ENCODE data around the gene CMYA5. TPM values are rescaled to one million over a fixed set of nuclear protein-coding genes. Genes with fewer than 3 reads are reported as not detected.

The CMYA5 gene
- total and polyA plus RNA-seq, 7 donors = 0.46 to 21.0 (median 5.2) TPM

GRCh38 chr5:79742549-79743136 lies 53.0 kb downstream of the CMYA5 start:
- intact Hi-C loops (cut with DNase I) = no loop called here
- 85 to 89% methylated on average over 3 of the region's 3 CpGs for WGBS, 2 donors
- DNase-seq = no peak
- H3K27me3 ChIP-seq = no peaks in the 10 kb centered on the region
- TF ChIP-seq CTCF (IDR thresholded peaks at IDR 0.05) (no peak), EP300 (IDR thresholded peaks at IDR 0.05) (no peak), POLR2AphosphoS5 (IDR thresholded peaks at IDR 0.05) (no peak), POLR2A (IDR thresholded peaks at IDR 0.05) (no peak)
- peaks cover 0 to 4% (median 0%) of the 10 kb centered on the region in 4 donors for H3K9me3 ChIP-seq
- no peak overlapping the region for H3K27ac ChIP-seq
- H3K36me3 ChIP-seq = peaks cover 0 to 7% (median 0%) of the 10 kb centered on the region in 4 donors
- no peak overlapping the region for H3K4me3 ChIP-seq
- no peaks in the 10 kb centered on the region for H3K4me1 ChIP-seq

GRCh38 chr5:79743846-79744605 lies 54.4 kb downstream of the CMYA5 start:
- Histone ChIP-seq H3K9me3 (peaks cover 0 to under 1% (median 0%) of the 10 kb centered on the region in 4 donors), H3K27me3 (no peaks in the 10 kb centered on the region), H3K4me1 (no peaks in the 10 kb centered on the region), H3K4me3 (no peak overlapping the region), H3K36me3 (peaks cover 0 to 7% (median 0%) of the 10 kb centered on the region in 4 donors), H3K27ac (no peak overlapping the region)
- 91 to 93% methylated on average over 7 of the region's 7 CpGs for WGBS, 2 donors
- no peak for TF ChIP-seq EP300 (IDR thresholded peaks at IDR 0.05)
- TF ChIP-seq POLR2A (IDR thresholded peaks at IDR 0.05) = no peak
- TF ChIP-seq CTCF (IDR thresholded peaks at IDR 0.05) = no peak
- no peak for TF ChIP-seq POLR2AphosphoS5 (IDR thresholded peaks at IDR 0.05)
- intact Hi-C loops (cut with DNase I) = no loop called here
- DNase-seq = no peak

- Histone ChIP-seq H3K36me3 (peaks cover 0 to 7% (median 0%) of the 10 kb centered on the region in 4 donors), H3K9me3 (no peaks in the 10 kb centered on the region), H3K27me3 (no peaks in the 10 kb centered on the region), H3K4me1 (no peaks in the 10 kb centered on the region), H3K4me3 (no peak overlapping the region), H3K27ac (no peak overlapping the region)
- intact Hi-C loops (cut with DNase I) = no loop called here
- no peak for DNase-seq
- no peak for TF ChIP-seq CTCF (IDR thresholded peaks at IDR 0.05)
- no peak for TF ChIP-seq POLR2A (IDR thresholded peaks at IDR 0.05)
- TF ChIP-seq POLR2AphosphoS5 (IDR thresholded peaks at IDR 0.05) = no peak
- no peak for TF ChIP-seq EP300 (IDR thresholded peaks at IDR 0.05)
- WGBS, 2 donors = 92 to 93% methylated on average over 3 of the region's 3 CpGs
These were observed 55.6 kb downstream of the CMYA5 start for GRCh38 chr5:79745255-79745654.

GRCh38 chr5:79746642-79747569 lies 57.3 kb downstream of the CMYA5 start:
- Histone ChIP-seq H3K9me3 (no peaks in the 10 kb centered on the region), H3K4me3 (no peak overlapping the region), H3K4me1 (no peaks in the 10 kb centered on the region), H3K27ac (no peak overlapping the region), H3K36me3 (peaks cover 0 to 7% (median 0%) of the 10 kb centered on the region in 4 donors), H3K27me3 (no peaks in the 10 kb centered on the region)
- no peak for DNase-seq
- TF ChIP-seq EP300 (IDR thresholded peaks at IDR 0.05) (no peak), POLR2A (IDR thresholded peaks at IDR 0.05) (no peak)
- intact Hi-C loops (cut with DNase I) = no loop called here
- WGBS, 2 donors = 45 to 59% methylated on average over 4 of the region's 4 CpGs
